GM12874 (cell line): Measurements from ENCODE around the gene NTN3.

Experiments
- CTCF ChIP-seq: IDR thresholded peaks from 2 replicates; pipeline ENCODE4 v1.5.1; 2011; ENCODE audit warnings: low read depth, mild to moderate bottlenecking, control low read depth, low read length, moderate library complexity; ENCODE audit not compliant: insufficient read depth

Gene NTN3

GRCh38 chr16:2474877-2475412, 3.8 kb downstream of the NTN3 start, which contains the start of gene TBC1D24:
TBC1D24 (plus strand) TSS chr16:2475127; CDS start chr16:2496149, 21,022 bp downstream.
- TF ChIP-seq CTCF = no peak

GRCh38 chr16:2475413-2476344, 4.6 kb downstream of the NTN3 start:
- no peak for TF ChIP-seq CTCF

- no peak for TF ChIP-seq CTCF
Observed at GRCh38 chr16:2476345-2476720, 5.2 kb downstream of the NTN3 start.

DNA sequence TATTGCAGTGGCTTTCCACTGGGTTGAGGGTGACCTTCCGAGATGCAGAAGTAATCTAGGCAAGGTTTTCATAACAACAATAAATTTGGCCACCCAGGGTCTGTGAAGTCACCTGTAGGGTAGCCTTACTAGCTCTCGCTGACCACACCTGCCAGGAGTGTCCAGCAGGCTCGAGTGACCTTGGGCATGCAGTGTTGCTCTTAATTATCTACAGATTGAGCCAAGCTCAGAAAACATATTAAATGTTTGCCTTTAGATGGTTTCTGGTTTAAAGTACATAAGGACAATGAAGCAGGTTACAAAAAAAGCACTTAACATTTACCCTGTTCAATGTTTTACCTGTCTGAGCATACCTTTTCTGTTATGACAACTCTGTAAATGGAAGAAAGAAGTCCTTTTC, 5.6 kb downstream of the NTN3 start:
- TF ChIP-seq CTCF = no peak

- no peak for TF ChIP-seq CTCF
Observed at GRCh38 chr16:2477327-2477726, 6.2 kb downstream of the NTN3 start.

DNA sequence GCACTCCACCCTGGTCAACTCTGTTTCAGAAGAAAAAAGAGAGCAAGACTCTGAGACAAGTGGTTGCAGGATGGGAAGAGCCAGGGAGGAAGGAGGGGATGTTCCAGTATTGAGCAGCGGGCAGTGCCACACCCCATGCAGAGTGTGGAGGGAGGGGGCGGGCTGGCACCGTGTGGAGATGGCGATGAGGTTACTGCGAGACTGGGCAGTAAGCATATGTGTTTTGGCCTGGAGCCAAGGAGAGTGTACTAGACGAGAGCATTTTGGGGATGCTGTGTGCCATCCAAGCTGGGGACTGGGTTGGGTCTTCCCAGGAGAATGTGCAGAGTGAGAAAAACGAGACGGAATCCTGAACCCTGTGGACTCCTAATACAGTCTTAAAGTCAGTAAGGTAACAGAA, 7.2 kb downstream of the NTN3 start:
- TF ChIP-seq CTCF = no peak

DNA sequence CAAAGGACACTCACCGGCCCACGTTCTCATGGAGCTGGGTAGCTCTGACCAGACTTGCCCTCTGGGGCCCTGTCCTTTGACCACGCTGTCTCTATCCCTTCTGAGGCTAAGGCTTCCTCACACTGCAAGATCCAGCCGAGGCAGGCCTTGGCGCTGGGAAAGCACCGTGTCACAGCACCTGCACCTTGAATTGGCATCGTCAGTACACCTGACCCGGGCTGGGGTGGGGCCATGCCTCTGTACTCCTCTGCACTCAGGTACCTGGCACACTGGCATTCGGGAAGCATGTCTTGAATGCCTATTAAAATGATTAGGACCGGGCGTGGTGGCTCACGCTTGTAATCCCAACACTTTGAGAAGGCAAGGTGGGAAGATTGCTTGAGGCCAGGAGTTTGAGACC, 9.9 kb downstream of the NTN3 start:
- no peak for TF ChIP-seq CTCF
